Astrocyte of the hippocampus (primary cell): Measurements from ENCODE around the gene GUCD1.

Source experiments
- DNase-seq: peaks from one replicate; pipeline ENCODE4 v3.0.0; 2011; ENCODE audit warnings: low read depth, low spot score

Gene GUCD1

GRCh38 chr22:24503843-24504338 lies 51.0 kb downstream of the GUCD1 start:
- DNase-seq = no peak

GRCh38 chr22:24503137-24503842 lies 51.6 kb downstream of the GUCD1 start:
- peak; percentile 70 for DNase-seq

DNA sequence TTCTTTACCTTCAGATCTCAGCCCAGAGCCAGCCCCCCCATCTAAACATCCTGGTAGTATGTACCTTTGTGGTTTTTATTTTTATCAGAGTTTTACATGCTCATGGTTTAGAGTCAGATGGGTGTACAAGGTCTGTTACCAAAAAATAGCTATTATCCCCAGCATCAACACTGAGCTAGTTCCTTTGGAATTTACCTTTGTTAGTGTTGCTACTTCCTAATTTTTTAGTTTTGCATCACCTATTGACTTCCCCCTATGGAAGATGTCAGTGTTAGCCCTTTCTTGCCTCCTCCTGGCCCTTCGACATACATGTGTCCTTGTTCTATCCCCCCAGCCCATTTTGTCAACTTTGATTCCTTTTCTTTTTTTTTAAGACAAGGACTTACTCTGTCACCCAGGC lies 52.4 kb downstream of the GUCD1 start:
- no peak for DNase-seq

DNA sequence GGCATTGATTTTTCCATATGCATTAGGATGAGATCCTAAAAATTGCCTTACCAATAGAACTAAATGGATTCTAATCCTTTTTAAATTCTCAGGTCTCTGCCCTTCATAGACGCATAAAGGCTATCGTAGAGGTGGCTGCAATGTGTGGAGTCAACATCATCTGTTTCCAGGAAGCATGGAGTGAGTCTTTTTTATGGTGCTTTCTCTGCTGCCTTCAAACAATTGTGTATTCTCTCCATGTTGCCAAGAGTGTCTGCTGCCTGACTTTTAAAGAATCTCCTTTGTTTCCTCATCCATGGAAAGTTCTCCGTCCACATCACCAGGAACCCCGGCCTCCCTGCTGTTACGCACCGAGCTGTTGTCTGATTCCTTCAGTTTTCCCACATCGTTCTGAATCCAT lies 52.9 kb downstream of the GUCD1 start:
- DNase-seq = no peak

DNA sequence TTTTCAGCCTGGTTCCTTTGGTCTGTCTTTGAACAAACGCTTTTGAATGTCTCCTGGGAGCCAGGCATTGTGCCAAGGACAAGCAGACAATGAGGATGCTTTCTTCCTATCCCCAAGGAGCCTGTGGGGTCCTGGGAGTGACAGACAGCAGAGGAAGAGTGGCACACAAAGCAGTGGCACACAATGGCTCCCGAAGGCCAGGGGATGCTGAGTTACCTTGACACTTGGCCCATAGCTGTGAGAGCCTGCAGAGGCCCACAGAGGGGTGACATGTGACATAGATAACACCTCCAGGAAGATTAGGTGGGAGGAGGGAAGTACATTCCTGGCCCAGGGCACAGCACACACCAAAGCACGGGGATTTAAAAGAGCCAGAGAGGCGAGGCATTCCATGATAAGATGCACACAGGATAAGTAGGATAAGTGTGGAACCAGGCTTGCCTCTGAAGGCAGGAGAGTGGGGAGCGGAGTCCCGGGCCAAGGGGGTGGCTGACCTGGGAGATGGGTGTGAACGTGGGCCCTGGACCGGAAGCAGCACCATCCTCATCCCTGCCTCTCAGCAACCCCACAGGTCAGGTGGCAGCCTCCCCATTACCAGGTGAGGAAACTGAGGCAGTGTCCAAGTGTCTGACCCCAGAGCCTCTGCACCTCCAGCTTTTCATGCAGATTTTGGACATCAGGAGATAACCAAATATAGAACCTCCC lies 53.5 kb downstream of the GUCD1 start:
- no peak for DNase-seq

DNA sequence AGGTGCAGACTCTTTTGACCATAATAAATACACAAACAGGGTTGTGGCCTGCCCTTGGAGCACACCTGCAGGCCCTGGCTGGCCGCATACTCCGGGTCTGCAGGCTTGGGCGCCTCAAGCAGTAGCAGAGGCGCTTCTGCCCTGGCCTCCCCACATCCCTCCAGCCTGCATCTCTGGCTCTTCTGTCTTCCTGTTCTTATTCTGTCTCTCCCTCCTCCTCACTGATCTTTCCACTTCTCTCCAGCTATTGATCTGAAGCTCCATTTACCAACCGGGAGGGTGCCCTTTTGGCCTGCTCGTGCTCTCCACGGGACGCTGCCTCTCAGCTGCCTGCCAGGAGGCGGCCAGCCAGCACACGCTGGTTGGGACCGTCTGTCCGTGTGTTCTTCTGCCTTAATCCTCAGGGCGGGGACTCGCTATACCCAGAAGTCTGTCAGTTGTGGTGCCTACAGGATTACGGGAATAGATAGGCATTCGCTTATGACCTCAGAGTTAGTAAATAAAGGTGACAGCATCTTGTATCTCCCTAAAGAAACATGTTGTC lies 54.6 kb downstream of the GUCD1 start:
- no peak for DNase-seq

DNA sequence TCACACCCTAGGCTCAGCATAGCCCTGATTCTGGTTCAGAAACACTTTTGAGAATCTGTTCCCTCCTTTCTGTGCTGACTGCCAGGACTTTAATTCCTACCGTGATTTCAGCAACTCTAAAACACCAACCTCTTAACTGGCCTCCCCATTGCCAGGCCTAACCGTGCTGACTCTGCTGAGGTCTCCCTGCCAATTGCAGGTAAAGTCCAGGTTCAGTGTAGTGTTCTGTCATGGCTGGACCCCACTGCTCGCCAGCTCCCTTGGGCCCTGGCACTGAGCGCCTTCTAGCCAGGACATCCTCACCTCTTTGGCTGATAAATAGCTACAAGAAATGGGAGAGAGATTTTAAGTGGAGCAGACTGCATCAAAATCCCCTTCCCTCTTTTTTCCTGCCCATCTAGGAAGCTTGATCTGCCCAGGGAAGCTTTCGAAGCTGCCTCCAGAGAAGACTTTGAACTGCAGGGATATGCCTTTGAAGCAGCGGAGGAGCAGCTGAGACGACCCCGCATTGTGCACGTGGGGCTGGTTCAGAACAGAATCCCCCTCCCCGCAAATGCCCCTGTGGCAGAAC lies 55.1 kb downstream of the GUCD1 start:
- no peak for DNase-seq

DNA sequence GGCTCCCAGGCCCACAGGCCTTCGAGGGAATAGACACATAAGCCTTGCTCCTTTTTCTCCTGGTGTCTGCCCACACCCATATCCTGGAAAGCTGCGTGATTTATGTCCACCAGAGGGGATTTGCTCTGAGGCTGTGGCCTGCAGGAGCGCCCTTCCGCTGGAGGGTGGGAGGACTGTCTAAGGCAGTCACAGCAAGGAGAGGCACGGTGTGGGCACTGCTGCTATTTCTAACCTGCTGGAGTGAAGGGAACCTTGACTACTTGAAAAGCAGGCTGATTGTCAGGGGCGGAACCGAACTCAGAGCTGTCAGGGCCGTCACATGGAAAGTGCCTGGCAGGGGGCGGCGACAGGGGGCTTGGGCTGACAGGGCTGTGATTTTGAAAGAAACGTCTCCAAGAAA lies 56.1 kb downstream of the GUCD1 start:
- no peak for DNase-seq

- no peak for DNase-seq
These were observed 57.1 kb downstream of the GUCD1 start for GRCh38 chr22:24497841-24498258.

DNA sequence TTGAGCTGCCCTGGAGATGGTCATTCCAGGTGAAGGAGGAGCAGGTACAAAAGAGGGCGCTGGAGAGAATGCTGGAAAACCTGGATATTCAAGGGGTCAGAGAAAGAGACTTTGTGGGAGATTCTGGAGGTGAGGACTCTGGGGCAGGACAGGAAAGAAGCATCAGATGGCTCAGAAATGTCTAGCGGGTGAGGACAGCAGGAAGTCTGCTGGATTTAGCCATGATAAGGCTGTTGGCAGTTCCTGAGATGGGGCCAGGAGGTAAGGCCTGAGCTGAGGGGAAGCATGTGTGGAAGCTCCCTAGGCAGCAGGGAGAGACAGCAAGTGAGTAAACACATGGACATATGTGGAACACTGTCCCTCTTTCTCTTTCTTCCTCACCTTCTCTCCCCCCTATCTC lies 58.3 kb downstream of the GUCD1 start:
- no peak for DNase-seq

DNA sequence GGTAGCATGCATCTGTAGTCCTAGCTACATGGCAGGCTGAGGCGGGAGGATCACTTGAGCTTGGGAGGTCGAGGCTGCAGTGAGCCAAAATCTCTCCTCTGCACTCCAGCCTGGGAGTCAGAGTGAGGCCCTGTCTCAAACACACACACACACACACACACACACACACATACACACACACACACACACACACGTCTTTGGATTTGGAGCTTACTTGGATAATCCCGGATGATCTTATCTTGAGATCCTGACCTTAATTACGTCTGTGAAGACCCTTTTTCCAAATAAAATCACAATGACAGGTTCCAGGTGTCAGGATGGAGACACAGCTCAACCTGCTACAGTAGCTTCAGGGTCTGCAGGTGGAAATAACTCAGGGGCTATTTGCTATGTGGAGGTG lies 58.7 kb downstream of the GUCD1 start:
- no peak for DNase-seq

GRCh38 chr22:24495365-24495675 lies 59.6 kb downstream of the GUCD1 start:
- no peak for DNase-seq

GRCh38 chr22:24494528-24495364 lies 60.2 kb downstream of the GUCD1 start, which contains the start of gene UPB1:
UPB1 (plus strand) TSS chr22:24495332; CDS start chr22:24495404, 72 bp downstream.
- no peak for DNase-seq

DNA sequence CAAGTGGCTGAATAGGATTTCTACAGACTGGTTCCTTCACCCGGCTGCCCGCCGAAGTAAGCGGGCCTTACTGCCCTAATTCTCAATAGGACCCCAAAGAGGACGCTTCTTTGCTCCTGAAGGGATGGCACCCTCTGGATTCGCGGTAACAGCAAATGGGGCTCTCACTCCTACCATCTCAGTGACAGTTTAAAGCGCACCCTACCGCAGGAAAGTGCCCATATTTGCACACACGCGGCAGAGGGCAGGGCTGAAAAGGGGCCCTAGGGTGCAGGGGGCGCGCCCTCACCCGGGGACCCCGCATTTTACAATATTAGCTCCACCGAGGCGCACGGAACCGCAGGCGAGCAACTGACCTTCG lies 60.8 kb downstream of the GUCD1 start:
- no peak for DNase-seq

DNA sequence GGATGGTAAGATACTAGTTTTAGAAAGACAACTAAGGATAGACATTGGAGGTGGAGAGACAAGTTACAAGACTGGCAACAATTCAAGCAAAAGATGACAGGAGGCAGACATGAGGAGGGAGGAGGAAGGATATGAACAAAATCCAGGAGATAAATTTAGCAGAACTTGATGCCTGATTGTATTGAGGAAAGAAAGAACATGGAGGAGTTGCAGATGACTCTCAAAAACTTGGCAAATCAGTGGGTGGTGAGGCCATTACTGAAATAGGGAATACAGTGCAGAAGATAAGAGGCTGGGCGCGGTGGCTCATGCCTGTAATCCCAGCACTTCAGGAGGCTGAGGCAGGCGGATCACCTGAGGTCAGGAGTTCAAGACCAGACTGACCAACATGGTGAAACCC lies 62.5 kb downstream of the GUCD1 start:
- no peak for DNase-seq
